HEK293 (cell line): ENCODE measurements around the gene BACH2.

Experiments
- MEIS1 ChIP-seq: sonication (generic); formaldehyde crosslinking; IDR thresholded peaks from 2 replicates; pipeline ENCODE4 v1.8.1; 2022; ENCODE audit warnings: missing genetic modification reagents, mild to moderate bottlenecking, borderline replicate concordance
- PRDM2 ChIP-seq: fragments of 450-650 bp; formaldehyde crosslinking; IDR thresholded peaks from 2 replicates; pipeline ENCODE4 v1.5.1; 2016; ENCODE audit warnings: missing biosample characterization, missing genetic modification characterization, borderline replicate concordance
- YY1 ChIP-seq: fragments of 450-650 bp; formaldehyde crosslinking; IDR thresholded peaks from 2 replicates; pipeline ENCODE4 v1.5.1; 2018; ENCODE audit warnings: missing biosample characterization, missing genetic modification characterization
- ZBTB10 ChIP-seq: fragments of 450-650 bp; formaldehyde crosslinking; IDR thresholded peaks from 2 replicates; pipeline ENCODE4 v1.5.1; 2016; ENCODE audit warnings: missing biosample characterization, missing genetic modification characterization
- ZBTB44 ChIP-seq: fragments of 450-650 bp; IDR thresholded peaks from 2 replicates; pipeline ENCODE4 v1.5.1; 2018; ENCODE audit warnings: missing biosample characterization, mild to moderate bottlenecking, missing genetic modification characterization
- ZBTB48 ChIP-seq: fragments of 450-650 bp; formaldehyde crosslinking; IDR thresholded peaks from 2 replicates; pipeline ENCODE4 v1.5.1; 2016; ENCODE audit warnings: missing biosample characterization, missing genetic modification characterization
- ZBTB7A ChIP-seq: fragments of 450-650 bp; formaldehyde crosslinking; IDR thresholded peaks from 2 replicates; pipeline ENCODE4 v1.5.1; 2016; ENCODE audit warnings: low read depth, missing biosample characterization, missing genetic modification characterization
- ZNF133 ChIP-seq: fragments of 450-650 bp; formaldehyde crosslinking; IDR thresholded peaks from 2 replicates; pipeline ENCODE4 v1.5.1; 2016; ENCODE audit warnings: missing biosample characterization, missing genetic modification characterization
- ZNF146 ChIP-seq: fragments of 450-650 bp; formaldehyde crosslinking; IDR thresholded peaks from 2 replicates; pipeline ENCODE4 v1.5.1; 2016; ENCODE audit warnings: missing biosample characterization, missing genetic modification characterization
- ZNF155 ChIP-seq: fragments of 450-650 bp; formaldehyde crosslinking; IDR thresholded peaks from 2 replicates; pipeline ENCODE4 v1.5.1; 2016; ENCODE audit warnings: missing biosample characterization, missing genetic modification characterization
- ZNF157 ChIP-seq: fragments of 450-650 bp; formaldehyde crosslinking; IDR thresholded peaks from 2 replicates; pipeline ENCODE4 v1.5.1; 2016; ENCODE audit warnings: missing biosample characterization, missing genetic modification characterization
- ZNF169 ChIP-seq: fragments of 450-650 bp; formaldehyde crosslinking; IDR thresholded peaks from 2 replicates; pipeline ENCODE4 v1.5.1; 2016; ENCODE audit warnings: missing biosample characterization, missing genetic modification characterization
- ZNF18 ChIP-seq: fragments of 450-650 bp; formaldehyde crosslinking; IDR thresholded peaks from 2 replicates; pipeline ENCODE4 v1.5.1; 2016; ENCODE audit warnings: missing biosample characterization, missing genetic modification characterization
- ZNF223 ChIP-seq: fragments of 450-650 bp; formaldehyde crosslinking; IDR thresholded peaks from 2 replicates; pipeline ENCODE4 v1.5.1; 2016; ENCODE audit warnings: missing biosample characterization, missing genetic modification characterization
- ZNF23 ChIP-seq: fragments of 450-650 bp; formaldehyde crosslinking; IDR thresholded peaks from 2 replicates; pipeline ENCODE4 v1.5.1; 2016; ENCODE audit warnings: missing biosample characterization, missing genetic modification characterization, borderline replicate concordance
- ZNF426 ChIP-seq: fragments of 450-650 bp; formaldehyde crosslinking; IDR thresholded peaks from 2 replicates; pipeline ENCODE4 v1.5.1; 2017; ENCODE audit warnings: missing biosample characterization, missing genetic modification characterization, mild to moderate bottlenecking, inconsistent platforms, moderate library complexity
- ZNF48 ChIP-seq: fragments of 450-650 bp; formaldehyde crosslinking; IDR thresholded peaks from 2 replicates; pipeline ENCODE4 v1.5.1; 2016; ENCODE audit warnings: missing biosample characterization, missing genetic modification characterization
- ZNF488 ChIP-seq: fragments of 450-650 bp; formaldehyde crosslinking; IDR thresholded peaks from 2 replicates; pipeline ENCODE4 v1.5.1; 2016; ENCODE audit warnings: missing biosample characterization, missing genetic modification characterization
- ZNF514 ChIP-seq: fragments of 450-650 bp; formaldehyde crosslinking; IDR thresholded peaks from 2 replicates; pipeline ENCODE4 v1.5.1; 2016; ENCODE audit warnings: missing biosample characterization, missing genetic modification characterization
- ZNF529 ChIP-seq: fragments of 450-650 bp; formaldehyde crosslinking; IDR thresholded peaks from 2 replicates; pipeline ENCODE4 v1.5.1; 2017; ENCODE audit warnings: missing genetic modification characterization, missing biosample characterization; ENCODE audit not compliant: insufficient replicate concordance
- ZNF626 ChIP-seq: fragments of 450-650 bp; sonication (Bioruptor Pico); formaldehyde crosslinking; IDR thresholded peaks from 2 replicates; pipeline ENCODE4 v1.5.1; 2018; ENCODE audit warnings: missing biosample characterization, missing genetic modification characterization, inconsistent platforms
- ZNF658 ChIP-seq: fragments of 450-650 bp; formaldehyde crosslinking; IDR thresholded peaks from 2 replicates; pipeline ENCODE4; 2016; ENCODE audit warnings: missing biosample characterization, missing genetic modification characterization
- ZNF664 ChIP-seq: fragments of 450-650 bp; formaldehyde crosslinking; IDR thresholded peaks from 2 replicates; pipeline ENCODE4 v1.5.1; 2016; ENCODE audit warnings: missing biosample characterization, missing genetic modification characterization
- ZNF704 ChIP-seq: fragments of 450-650 bp; formaldehyde crosslinking; IDR thresholded peaks from 2 replicates; pipeline ENCODE4 v1.5.1; 2016; ENCODE audit warnings: missing biosample characterization, missing genetic modification characterization
- ZSCAN23 ChIP-seq: fragments of 450-650 bp; formaldehyde crosslinking; IDR thresholded peaks from 2 replicates; pipeline ENCODE4 v1.5.1; 2016; ENCODE audit warnings: missing biosample characterization, missing genetic modification characterization
- ZSCAN30 ChIP-seq: fragments of 450-650 bp; IDR thresholded peaks from 2 replicates; pipeline ENCODE4 v1.5.1; 2018; ENCODE audit warnings: missing biosample characterization, mild to moderate bottlenecking, missing genetic modification characterization, moderate library complexity

The BACH2 gene

GRCh38 chr6:90131614-90132423 lies 164.8 kb downstream of the BACH2 start (continued):
- TF ChIP-seq PRDM2 (tag by site-specific recombination) (no peak), ZNF658 (tag by site-specific recombination) (no peak), ZBTB10 (tag by site-specific recombination) (no peak), ZNF704 (no peak), ZBTB44 (tag by site-specific recombination) (0 out of 2 replicates have a peak, but pooled peaks have one; percentile 33), ZNF18 (0 out of 2 replicates have a peak, but pooled peaks have one; percentile 60), ZBTB7A (tag by site-specific recombination) (peak; percentile 9; the same call in 1 of the 2 replicates), ZNF48 (no peak), ZNF664 (no peak), ZNF626 (tag by site-specific recombination) (no peak), ZNF529 (no peak), ZSCAN30 (tag by site-specific recombination) (no peak), ZBTB48 (tag by site-specific recombination) (no peak), ZNF223 (tag by site-specific recombination) (no peak), ZNF155 (tag by site-specific recombination) (no peak), ZNF133 (tag by site-specific recombination) (no peak), ZNF23 (tag by site-specific recombination) (no peak), ZNF169 (tag by site-specific recombination) (no peak), MEIS1 (no peak), ZNF157 (tag by site-specific recombination) (no peak), ZNF426 (tag by site-specific recombination) (no peak), ZNF488 (tag by site-specific recombination) (no peak), ZSCAN23 (tag by site-specific recombination) (no peak), YY1 (tag by site-specific recombination) (no peak), ZNF146 (tag by site-specific recombination) (no peak), ZNF514 (no peak)
